Brain microvascular endothelial cell (primary cell): ENCODE measurements around the gene MAP2K4.
A peak's percentile ranks its signal among the peaks of the same experiment; 100 is the strongest.

Experiments used
- DNase-seq: peaks from one replicate; pipeline ENCODE4 v3.0.0-alpha.2; 2020
- H3K27ac ChIP-seq: fragments of 250-450 bp; sonication (Bioruptor Pico); 2 replicates; pipeline ENCODE4 v1.5.1; 2020; ENCODE audit warnings: mild to moderate bottlenecking, moderate library complexity
- H3K27me3 ChIP-seq: fragments of 250-450 bp; sonication (Bioruptor Pico); replicated peaks from 2 replicates; pipeline ENCODE4 v1.5.1; 2020; ENCODE audit warnings: mild to moderate bottlenecking
- H3K36me3 ChIP-seq: fragments of 250-450 bp; sonication (Bioruptor Pico); replicated peaks from 2 replicates; pipeline ENCODE4 v1.5.1; 2020; ENCODE audit warnings: mild to moderate bottlenecking
- H3K4me3 ChIP-seq: 2 replicates; pipeline ENCODE4 v1.5.1; 2011; ENCODE audit warnings: low read depth, mild to moderate bottlenecking, control low read depth, low read length, moderate library complexity
- CTCF ChIP-seq: IDR thresholded peaks from 2 replicates; pipeline ENCODE4 v1.5.1; 2011; ENCODE audit warnings: low read depth, mild to moderate bottlenecking, moderate library complexity, low read length, control low read depth, inconsistent platforms; ENCODE audit errors: missing control alignments
- in situ Hi-C: cut with HindIII; loops from 2 replicates; pipeline ENCODE4 v1.10.0; 2017; ENCODE audit warnings: low sequenced_read_pairs, low pct_ligation_motif_present

Gene MAP2K4

GRCh38 chr17:12180644-12181261, 160.1 kb downstream of the MAP2K4 start:
- DNase-seq: peak; percentile 54
- no peak overlapping the region for H3K4me3 ChIP-seq
- H3K27ac ChIP-seq: no peak overlapping the region
- H3K36me3 ChIP-seq: no peaks in the 10 kb centered on the region
- in situ Hi-C loops: no loop called here
- H3K27me3 ChIP-seq: no peaks in the 10 kb centered on the region
- peak; percentile 71 for TF ChIP-seq CTCF

- H3K27me3 ChIP-seq: no peaks in the 10 kb centered on the region
- H3K36me3 ChIP-seq: no peaks in the 10 kb centered on the region
- H3K27ac ChIP-seq: no peak overlapping the region
- H3K4me3 ChIP-seq: no peak overlapping the region
- no peak for DNase-seq
- no peak for TF ChIP-seq CTCF
- in situ Hi-C loops: no loop called here
Measured at GRCh38 chr17:12187658-12188057, 167.0 kb downstream of the MAP2K4 start.

GRCh38 chr17:12193144-12193735, 172.6 kb downstream of the MAP2K4 start:
- Histone ChIP-seq H3K27ac (no peak overlapping the region), H3K4me3 (no peak overlapping the region), H3K27me3 (no peaks in the 10 kb centered on the region), H3K36me3 (no peaks in the 10 kb centered on the region)
- TF ChIP-seq CTCF: no peak
- DNase-seq: no peak
- in situ Hi-C loops: no loop called here
